DOHH2 (cell line): ENCODE data around the gene DNAI1.

ENCODE experiments used
- EZH2phosphoT487 ChIP-seq: fragments of 200-600 bp; sonication (generic); IDR thresholded peaks from 2 replicates; pipeline ENCODE4 v1.6.1; 2017; ENCODE audit warnings: borderline replicate concordance, mild to moderate bottlenecking, antibody characterized with exemption, low read length, moderate library complexity, mixed read lengths
- TF ChIP-seq, protein P1 (sequence below): fragments of 200-600 bp; sonication (generic); IDR thresholded peaks from one replicate; pipeline ENCODE4 v1.5.1; 2014; ENCODE audit warnings: antibody characterized with exemption, mild to moderate bottlenecking, low read depth, low read length; ENCODE audit not compliant: poor library complexity, severe bottlenecking

DNA sequence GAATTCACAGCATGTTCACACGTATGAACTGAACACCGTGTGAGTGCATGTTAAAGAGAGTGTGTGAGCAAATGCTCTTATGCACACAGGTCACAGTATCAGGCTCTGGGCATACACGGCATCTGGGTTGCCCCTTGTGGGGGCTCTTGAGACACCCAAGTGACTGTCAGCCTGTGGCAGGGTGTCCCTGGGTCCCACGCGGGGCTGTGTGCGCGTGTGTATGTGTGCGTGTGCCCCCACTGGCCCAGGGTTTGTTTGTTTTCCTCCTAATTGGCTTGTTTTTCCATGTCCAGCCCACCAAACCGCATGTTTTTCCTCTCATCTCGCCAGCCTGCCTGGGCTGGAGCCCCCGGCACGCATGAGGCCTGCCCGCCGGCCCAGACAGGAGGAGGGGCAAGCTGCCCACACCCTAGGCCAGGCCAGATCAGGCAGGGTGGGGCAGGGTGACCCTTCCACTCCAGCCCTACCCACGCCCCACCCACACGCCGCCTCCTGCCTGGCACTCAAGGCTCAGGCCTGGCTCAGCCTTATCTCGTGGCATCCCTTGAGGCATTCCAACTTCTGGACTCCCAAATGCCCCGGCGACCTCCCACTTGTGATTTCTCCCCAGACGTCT, 102.1 kb downstream of the DNAI1 start:
- TF ChIP-seq, protein P1, sequence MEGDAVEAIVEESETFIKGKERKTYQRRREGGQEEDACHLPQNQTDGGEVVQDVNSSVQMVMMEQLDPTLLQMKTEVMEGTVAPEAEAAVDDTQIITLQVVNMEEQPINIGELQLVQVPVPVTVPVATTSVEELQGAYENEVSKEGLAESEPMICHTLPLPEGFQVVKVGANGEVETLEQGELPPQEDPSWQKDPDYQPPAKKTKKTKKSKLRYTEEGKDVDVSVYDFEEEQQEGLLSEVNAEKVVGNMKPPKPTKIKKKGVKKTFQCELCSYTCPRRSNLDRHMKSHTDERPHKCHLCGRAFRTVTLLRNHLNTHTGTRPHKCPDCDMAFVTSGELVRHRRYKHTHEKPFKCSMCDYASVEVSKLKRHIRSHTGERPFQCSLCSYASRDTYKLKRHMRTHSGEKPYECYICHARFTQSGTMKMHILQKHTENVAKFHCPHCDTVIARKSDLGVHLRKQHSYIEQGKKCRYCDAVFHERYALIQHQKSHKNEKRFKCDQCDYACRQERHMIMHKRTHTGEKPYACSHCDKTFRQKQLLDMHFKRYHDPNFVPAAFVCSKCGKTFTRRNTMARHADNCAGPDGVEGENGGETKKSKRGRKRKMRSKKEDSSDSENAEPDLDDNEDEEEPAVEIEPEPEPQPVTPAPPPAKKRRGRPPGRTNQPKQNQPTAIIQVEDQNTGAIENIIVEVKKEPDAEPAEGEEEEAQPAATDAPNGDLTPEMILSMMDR: no peak
- TF ChIP-seq EZH2phosphoT487: no peak
